Heart right ventricle (tissue), 16 donors: ENCODE results near the gene SYT10. TPM values are rescaled to one million over a fixed set of nuclear protein-coding genes. Genes with fewer than 3 reads are reported as not detected.

Experiments
- ATAC-seq, 8 donors: fragments of 200-7000 bp; cut with Tn5 transposase; one replicate each; pipeline ENCODE4 v1.9.1; 2020; ENCODE audit warnings: mild to moderate bottlenecking in 8 of 8, moderate library complexity in 8 of 8, moderate number of reproducible peaks in 1 of 8
- DNase-seq, 2 donors: peaks; one replicate each; pipeline ENCODE4 v3.0.0-alpha.2; 2020
- H3K27ac ChIP-seq, 10 donors: fragments of 200-600 bp; sonication (generic) in 2 of 10; one replicate each; pipeline versions ENCODE4 v1.5.0 to v1.8.0; 2020 to 2022; ENCODE audit warnings: mild to moderate bottlenecking in 3 of 10
- H3K27me3 ChIP-seq, 7 donors: fragments of 200-600 bp; one replicate each; pipeline ENCODE4 v1.8.0; 2021 to 2022; ENCODE audit warnings: mild to moderate bottlenecking in 2 of 7
- H3K36me3 ChIP-seq, 9 donors: fragments of 200-600 bp; sonication (generic) in 1 of 9; one replicate each; pipeline versions ENCODE4 v1.5.0 to v1.8.0; 2020 to 2022; ENCODE audit warnings: mild to moderate bottlenecking in 2 of 9
- H3K4me1 ChIP-seq, 9 donors: fragments of 200-600 bp; sonication (generic) in 1 of 9; one replicate each; pipeline versions ENCODE4 v1.5.0 to v1.8.0; 2020 to 2022; ENCODE audit warnings: mild to moderate bottlenecking in 4 of 9
- H3K4me3 ChIP-seq, 10 donors: fragments of 200-600 bp; sonication (generic) in 2 of 10; one replicate each; pipeline versions ENCODE4 v1.5.0 to v1.8.0; 2020 to 2022; ENCODE audit warnings: mild to moderate bottlenecking in 7 of 10, moderate library complexity in 2 of 10
- H3K9me3 ChIP-seq, 11 donors: fragments of 200-600 bp in 10 of 11; sonication (generic) in 2 of 11; one replicate each; pipeline versions ENCODE4 v1.5.0 to v1.8.0; 2013 to 2022; ENCODE audit warnings: mild to moderate bottlenecking in 2 of 11, control low read depth in 1 of 11, moderate library complexity in 1 of 11
- WGBS, 2 donors: extraction: QIAGEN DNeasy Blood & Tissue Kit; methylation state at CpG; one replicate each; pipeline ENCODE4 v1.1.7; 2013; ENCODE audit warnings: inconsistent platforms in 1 of 2; 5-methylcytosine and 5-hydroxymethylcytosine counted together
- intact Hi-C, 10 donors: fragments of 100-400 bp; cut with DNase I; formaldehyde crosslinking; loops; one replicate each; pipeline versions ENCODE4 v1.11.1 to v1.14.2; 2022
- polyA plus RNA-seq, 2 donors: library from polyadenylated mRNA; stranded (reverse); fragments of 200-250 nt; gene quantifications; one replicate each; pipeline ENCODE4 v1.2.3, GENCODE V29; 2013
- total RNA-seq, 10 donors: library from RNA; stranded (reverse); fragmentation: NEBNext Ultra II Directional in 3 of 10; extraction: Animal tissue kit (Norgen Biotek cat#: 25700) in 3 of 10; gene quantifications; one replicate each; pipeline versions ENCODE4 v1.2.1 to v1.2.4, GENCODE V29; 2021 to 2023
- TF ChIP-seq, protein P1 (sequence below), 9 donors: fragments of 200-600 bp; sonication (generic) in 2 of 9; IDR thresholded peaks; one replicate each; pipeline versions ENCODE4 v1.5.0 to v1.8.0; 2021 to 2022; ENCODE audit warnings: antibody characterized with exemption in 9 of 9, mild to moderate bottlenecking in 5 of 9, moderate library complexity in 1 of 9
- donor health status: Arrhythmogenic right ventricular cardiomyopathy.
- donor health status: ischemic (EF 13 %, LVEDD 7.1; RV severe dilation, severe dysfunction).
- donor health status: healthy with polysubstance abuse.
- donor health status: DM: no; HTN: yes; CAD: no.
- donor health status: DM: no; HTN: no; CAD: no.
- donor health status: ischemic (EF 25% LVEDD 6.9; RV normal size, moderate dysfunction).
- donor health status: ischemic (EF 25% LVEDD 5.7; RV mildly dilated, moderate dysfunction).
- donor health status: healthy.
- donor health status: DM: yes; HTN: yes; CAD: no.
- donor health status: Ischemic cardiomyopathy.
- donor health status: ischemic (EF 35%, LVEDD 5.7; RV mildly dilated, moderate dysfunction).
- donor health status: nonischemic (EF 11% LVEDD 7.7; RV severe dilation, severe dysfunction).
- donor health status: DM: yes; HTN: yes; CAD: no.
- donor health status: PGD.
- donor health status: ischemic (EF 29% LVEDD 5.4; RV normal size, mild dysfunction).
- donor health status: nonischemic (EF 23%, LVEDD 6.1; RV moderate dilation, normal function).

Gene SYT10
- total and polyA plus RNA-seq, 12 donors: not detected

GRCh38 chr12:33437598-33437997 is 2.0 kb downstream of the SYT10 start:
- H3K27me3 ChIP-seq: peaks cover 0 to 57% (median 52%) of the 10 kb centered on the region in 7 donors
- H3K4me3 ChIP-seq: no peak overlapping the region
- H3K4me1 ChIP-seq: peaks cover 0 to 14% (median 6%) of the 10 kb centered on the region in 9 donors
- no peaks in the 10 kb centered on the region for H3K36me3 ChIP-seq
- H3K9me3 ChIP-seq: no peaks in the 10 kb centered on the region
- intact Hi-C loops: no loop called here
- H3K27ac ChIP-seq: no peak overlapping the region
- no peak for ATAC-seq
- WGBS, 2 donors: 26 to 37% methylated on average over 7 of the region's 7 CpGs
- TF ChIP-seq, protein P1, sequence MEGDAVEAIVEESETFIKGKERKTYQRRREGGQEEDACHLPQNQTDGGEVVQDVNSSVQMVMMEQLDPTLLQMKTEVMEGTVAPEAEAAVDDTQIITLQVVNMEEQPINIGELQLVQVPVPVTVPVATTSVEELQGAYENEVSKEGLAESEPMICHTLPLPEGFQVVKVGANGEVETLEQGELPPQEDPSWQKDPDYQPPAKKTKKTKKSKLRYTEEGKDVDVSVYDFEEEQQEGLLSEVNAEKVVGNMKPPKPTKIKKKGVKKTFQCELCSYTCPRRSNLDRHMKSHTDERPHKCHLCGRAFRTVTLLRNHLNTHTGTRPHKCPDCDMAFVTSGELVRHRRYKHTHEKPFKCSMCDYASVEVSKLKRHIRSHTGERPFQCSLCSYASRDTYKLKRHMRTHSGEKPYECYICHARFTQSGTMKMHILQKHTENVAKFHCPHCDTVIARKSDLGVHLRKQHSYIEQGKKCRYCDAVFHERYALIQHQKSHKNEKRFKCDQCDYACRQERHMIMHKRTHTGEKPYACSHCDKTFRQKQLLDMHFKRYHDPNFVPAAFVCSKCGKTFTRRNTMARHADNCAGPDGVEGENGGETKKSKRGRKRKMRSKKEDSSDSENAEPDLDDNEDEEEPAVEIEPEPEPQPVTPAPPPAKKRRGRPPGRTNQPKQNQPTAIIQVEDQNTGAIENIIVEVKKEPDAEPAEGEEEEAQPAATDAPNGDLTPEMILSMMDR (IDR thresholded peaks at IDR 0.05): no peak
- no peak for DNase-seq

DNA sequence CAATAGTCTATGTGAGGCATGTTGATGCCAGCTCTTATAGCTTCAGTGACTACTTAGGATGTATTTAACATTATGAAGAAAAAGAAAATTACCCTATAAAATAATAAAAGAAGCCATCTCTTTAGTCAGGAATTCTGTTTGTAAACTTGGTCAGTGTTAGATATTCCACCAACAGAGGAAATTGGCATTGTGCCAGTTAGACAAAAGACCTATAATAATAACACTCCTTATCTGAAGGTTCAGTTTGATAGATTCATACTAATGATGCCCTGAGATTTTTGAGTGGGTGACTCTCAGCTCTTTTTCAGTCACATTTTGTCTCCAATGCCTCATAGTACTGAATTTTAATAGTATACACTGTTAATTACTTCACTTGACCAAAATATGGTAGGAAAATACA is 6.6 kb downstream of the SYT10 start:
- Histone ChIP-seq H3K36me3 (no peaks in the 10 kb centered on the region), H3K9me3 (no peaks in the 10 kb centered on the region), H3K4me1 (no peaks in the 10 kb centered on the region), H3K27ac (no peak overlapping the region), H3K4me3 (no peak overlapping the region), H3K27me3 (peaks cover 0 to 22% (median 15%) of the 10 kb centered on the region in 7 donors)
- ATAC-seq (no peak), DNase-seq (no peak)
- intact Hi-C loops: no loop called here
- TF ChIP-seq, protein P1 (IDR thresholded peaks at IDR 0.05): no peak

DNA sequence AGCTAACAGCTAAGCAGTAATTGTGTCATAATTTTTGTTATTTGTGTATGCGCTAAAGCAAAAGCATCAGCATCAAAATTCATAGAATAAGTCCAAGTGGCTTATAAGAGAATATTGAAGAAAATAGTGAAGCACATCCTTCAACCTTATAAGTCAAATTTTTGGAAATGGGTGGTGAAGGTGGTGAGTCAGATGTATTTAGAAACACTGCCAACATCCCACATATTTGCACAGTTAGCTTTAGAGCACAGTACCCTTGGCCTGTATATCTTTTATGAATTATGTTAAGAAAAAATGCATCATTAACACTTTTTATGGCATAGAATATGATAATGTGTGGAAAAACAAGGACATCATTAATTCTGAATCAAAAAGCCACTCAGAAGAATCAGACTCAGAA is 8.0 kb downstream of the SYT10 start:
- peaks cover 0 to 9% (median 5%) of the 10 kb centered on the region in 7 donors for H3K27me3 ChIP-seq
- no peak for DNase-seq
- no peaks in the 10 kb centered on the region for H3K36me3 ChIP-seq
- no peak overlapping the region for H3K27ac ChIP-seq
- H3K9me3 ChIP-seq: no peaks in the 10 kb centered on the region
- no peak overlapping the region for H3K4me3 ChIP-seq
- TF ChIP-seq, protein P1 (IDR thresholded peaks at IDR 0.05): no peak
- H3K4me1 ChIP-seq: no peaks in the 10 kb centered on the region
- no peak for ATAC-seq
- intact Hi-C loops: no loop called here
- WGBS, 2 donors: 96 to 98% methylated on average over 1 of the region's 1 CpG

- H3K27ac ChIP-seq: no peak overlapping the region
- no peaks in the 10 kb centered on the region for H3K9me3 ChIP-seq
- WGBS, 2 donors: 78 to 82% methylated on average over 2 of the region's 2 CpGs
- TF ChIP-seq, protein P1 (IDR thresholded peaks at IDR 0.05): no peak
- H3K36me3 ChIP-seq: no peaks in the 10 kb centered on the region
- H3K4me1 ChIP-seq: no peaks in the 10 kb centered on the region
- ATAC-seq (no peak), DNase-seq (no peak)
- intact Hi-C loops: no loop called here
- no peaks in the 10 kb centered on the region for H3K27me3 ChIP-seq
- H3K4me3 ChIP-seq: no peak overlapping the region
Measured at GRCh38 chr12:33429468-33429867, 10.2 kb downstream of the SYT10 start.
